Cerebellar cortex (tissue), 1 donor: ENCODE data around the gene DEPDC4.
A peak's percentile ranks its signal among the peaks of the same experiment; 100 is the strongest.
"Not testable (repeated sequence)": the region's sequence is repeated elsewhere in the genome, so short reads cannot be mapped to it uniquely, and the experiment has no call there.

Source experiments
- DNase-seq: peaks from one replicate; pipeline ENCODE4 v3.0.0-alpha.2; 2015; ENCODE audit warnings: low spot score

DEPDC4 gene

DNA sequence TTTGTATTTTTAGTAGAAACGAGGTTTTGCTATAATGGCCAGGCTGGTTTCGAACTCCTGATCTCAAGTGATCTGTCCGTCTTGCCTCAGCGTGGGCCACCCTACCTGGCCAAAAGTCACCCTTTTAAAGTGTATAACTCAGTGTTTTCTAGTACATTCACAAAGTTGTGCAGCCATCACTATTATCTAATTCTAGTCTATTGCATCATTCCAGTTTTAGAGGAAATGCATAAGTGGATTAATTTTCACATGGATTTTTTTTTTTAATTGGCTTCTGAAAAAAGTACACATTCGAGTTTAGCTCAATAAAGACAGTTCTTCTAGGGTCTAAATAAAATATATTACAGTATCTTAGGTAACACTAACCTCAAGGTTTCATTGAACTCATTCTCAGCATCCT is 3.7 kb downstream of the DEPDC4 start:
- DNase-seq = no peak

DNA sequence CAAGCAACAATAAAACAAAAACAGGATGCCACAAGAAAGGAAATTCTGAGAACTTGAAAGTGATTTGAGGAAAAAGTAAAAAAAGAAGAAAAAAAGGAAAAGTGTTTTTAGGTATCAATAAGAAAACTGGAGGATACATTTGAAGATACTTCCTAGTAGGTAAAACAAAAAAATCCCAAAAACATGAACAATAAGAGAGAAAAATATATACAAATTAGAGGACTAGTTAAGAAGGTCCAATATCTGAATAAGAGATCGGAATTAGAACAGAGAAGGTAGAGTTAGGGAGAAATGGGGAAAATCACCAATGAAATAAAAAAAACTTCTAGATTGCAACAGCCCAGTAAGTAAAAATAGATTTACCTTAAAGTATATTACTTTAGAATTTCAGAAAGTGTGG is 8.8 kb downstream of the DEPDC4 start:
- no peak for DNase-seq

DNA sequence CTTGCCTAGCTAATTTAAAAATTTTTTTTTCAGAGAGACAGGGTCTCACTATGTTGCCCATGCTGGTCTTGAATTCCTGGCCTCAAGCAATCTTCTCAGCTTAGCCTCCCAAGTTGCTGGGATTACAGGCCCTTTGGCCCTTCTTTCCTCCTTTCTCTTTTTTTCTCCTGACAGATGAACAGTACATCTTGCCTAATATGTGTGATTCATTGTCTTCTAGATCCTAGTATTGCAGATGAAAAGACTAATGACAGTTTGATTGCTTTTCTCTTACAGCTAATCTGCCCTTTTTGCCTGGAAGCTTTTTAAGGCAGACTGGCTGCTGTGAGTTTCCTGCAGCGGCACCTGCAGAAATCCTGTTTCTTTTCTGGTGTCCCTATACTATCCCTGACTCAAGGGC is 12.0 kb downstream of the DEPDC4 start:
- DNase-seq = no peak

GRCh38 chr12:100253437-100253836 is 13.4 kb downstream of the DEPDC4 start:
- DNase-seq = no peak

DNA sequence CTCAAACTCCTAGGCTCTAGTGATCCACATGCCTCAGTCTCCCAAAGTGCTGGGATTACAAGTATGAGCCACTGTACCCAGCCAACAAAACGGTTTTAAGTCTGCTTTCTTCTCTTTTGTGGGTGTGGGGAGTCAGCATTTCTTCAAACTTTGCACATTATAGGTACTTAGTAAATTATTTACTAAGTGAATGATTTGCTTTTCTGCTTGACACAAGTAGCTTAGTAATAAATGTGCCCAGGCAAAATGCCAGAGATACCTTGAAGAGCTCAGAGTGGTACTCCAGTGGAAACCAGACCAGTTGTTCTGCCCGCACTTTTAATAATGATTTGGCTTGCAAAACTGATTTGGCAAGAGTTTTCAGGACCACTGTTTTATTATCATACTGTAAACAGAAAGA is 15.0 kb downstream of the DEPDC4 start:
- DNase-seq = no peak

GRCh38 chr12:100249941-100250340 is 16.9 kb downstream of the DEPDC4 start:
- no peak for DNase-seq

DNA sequence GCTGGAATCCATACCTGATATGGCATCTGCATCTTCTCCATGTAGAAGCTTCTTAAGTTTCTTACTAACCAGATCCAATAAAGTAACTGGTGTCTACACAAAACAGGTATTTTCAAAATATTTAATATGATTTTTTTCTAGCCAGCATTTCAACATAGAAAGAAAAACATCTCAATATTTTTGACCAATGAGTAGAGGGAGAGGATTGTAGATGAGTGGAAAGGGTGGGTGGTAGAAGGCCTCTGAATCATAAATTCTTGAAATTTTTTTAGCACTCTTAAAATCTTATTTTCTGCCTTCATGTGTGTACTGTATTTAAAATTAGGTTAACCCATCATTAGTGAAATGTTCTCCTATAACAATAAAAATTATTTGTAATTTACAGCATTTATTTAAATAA is 18.0 kb downstream of the DEPDC4 start:
- no peak for DNase-seq

GRCh38 chr12:100247765-100248164 is 19.1 kb downstream of the DEPDC4 start:
- no peak for DNase-seq

DNA sequence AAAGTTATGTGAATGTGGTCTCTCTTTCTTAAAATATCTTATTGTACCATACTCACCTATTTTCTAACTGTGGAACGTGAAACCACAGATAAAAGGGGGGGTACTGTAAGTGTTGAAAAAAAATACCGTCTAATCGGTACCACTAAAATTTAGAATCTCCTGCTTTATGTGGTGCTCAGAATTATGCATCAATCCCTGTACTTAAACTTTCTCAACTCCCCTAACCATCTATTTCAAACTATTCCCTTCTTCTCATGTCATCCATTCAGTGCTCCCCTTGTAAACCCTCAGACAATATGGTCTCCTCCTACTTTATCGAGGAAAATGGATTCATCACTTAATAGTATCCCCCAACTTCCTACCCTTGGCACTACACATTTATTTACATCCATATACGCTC is 23.7 kb downstream of the DEPDC4 start:
- DNase-seq = no peak

- no peak for DNase-seq
Observed at GRCh38 chr12:100239589-100239988, 27.3 kb downstream of the DEPDC4 start.

GRCh38 chr12:100238801-100239200 is 28.1 kb downstream of the DEPDC4 start:
- DNase-seq = no peak

GRCh38 chr12:100234591-100235304 is 32.1 kb downstream of the DEPDC4 start:
- DNase-seq = peak; percentile 61

- DNase-seq = no peak
Observed at GRCh38 chr12:100234166-100234565, 32.7 kb downstream of the DEPDC4 start.

GRCh38 chr12:100231873-100232272 is 35.0 kb downstream of the DEPDC4 start:
- DNase-seq = not testable (repeated sequence)

- no peak for DNase-seq
Observed at GRCh38 chr12:100229876-100230275, 37.0 kb downstream of the DEPDC4 start.

- DNase-seq = peak; percentile 10
Observed at GRCh38 chr12:100229036-100229635, 37.7 kb downstream of the DEPDC4 start.

- DNase-seq = no peak
Observed at GRCh38 chr12:100225491-100225890, 41.4 kb downstream of the DEPDC4 start.

GRCh38 chr12:100222173-100222572 is 44.7 kb downstream of the DEPDC4 start:
- DNase-seq = not testable (repeated sequence)

DNA sequence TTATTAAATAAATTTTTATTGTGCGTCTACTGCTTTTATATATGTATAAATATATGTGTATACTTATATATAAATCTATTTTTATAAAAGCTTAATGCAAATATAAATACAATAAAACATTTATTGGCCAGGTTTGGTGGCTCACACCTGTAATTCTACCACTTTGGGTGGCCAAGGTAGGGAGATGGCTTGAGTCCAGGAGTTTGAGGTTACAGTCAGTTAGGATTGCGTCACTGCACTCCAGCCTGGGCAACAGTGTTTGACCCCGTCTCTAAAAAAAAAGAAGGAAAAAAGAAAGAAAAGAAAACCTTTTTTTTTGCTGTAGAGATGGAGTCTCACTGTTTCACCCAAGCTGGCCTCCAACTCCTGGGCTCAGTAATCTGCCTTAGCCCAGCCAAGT is 45.4 kb downstream of the DEPDC4 start:
- DNase-seq = no peak

- no peak for DNase-seq
Observed at GRCh38 chr12:100219328-100220109, 47.4 kb downstream of the DEPDC4 start.

- DNase-seq = no peak
Observed at GRCh38 chr12:100216337-100216736, 50.5 kb downstream of the DEPDC4 start.

DNA sequence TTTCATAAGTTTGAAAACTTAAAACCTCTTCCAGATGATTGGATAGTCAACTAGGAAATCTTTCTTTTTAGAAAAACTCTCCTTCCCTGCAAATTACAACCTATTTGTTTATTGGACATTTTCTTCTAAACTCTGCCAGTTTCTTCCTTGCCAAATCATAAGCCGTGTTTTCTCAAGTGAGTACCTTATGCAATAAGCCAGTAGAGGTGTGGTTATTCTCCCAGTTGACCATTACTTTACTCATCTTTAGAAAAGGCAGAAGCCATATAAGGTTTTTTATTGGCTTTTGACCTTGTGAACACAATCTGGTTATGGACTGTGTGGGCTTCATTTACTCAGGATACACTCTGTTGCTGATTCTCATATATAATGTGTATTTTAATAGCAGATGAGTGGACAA is 51.7 kb downstream of the DEPDC4 start:
- no peak for DNase-seq

GRCh38 chr12:100214518-100214917 is 52.4 kb downstream of the DEPDC4 start:
- no peak for DNase-seq
